ENCODE measurements around the gene ACSS1. TPM values are rescaled to one million over a fixed set of nuclear protein-coding genes. Genes with fewer than 3 reads are reported as not detected.

Gene ACSS1
- total RNA-seq, 1 donor: 1.4 TPM

GRCh38 chr20:25046736-25047666 lies 10.9 kb downstream of the ACSS1 start:
- H3K27me3 ChIP-seq (ENCODE audit: insufficient read depth, low read length): peaks cover 9% of the 10 kb centered on the region
- H3K4me3 ChIP-seq (ENCODE audit: insufficient read depth, low read length): no peak overlapping the region
- DNase-seq (ENCODE audit: insufficient read length, low spot score, missing footprints): no peak
- TF ChIP-seq, protein P1, sequence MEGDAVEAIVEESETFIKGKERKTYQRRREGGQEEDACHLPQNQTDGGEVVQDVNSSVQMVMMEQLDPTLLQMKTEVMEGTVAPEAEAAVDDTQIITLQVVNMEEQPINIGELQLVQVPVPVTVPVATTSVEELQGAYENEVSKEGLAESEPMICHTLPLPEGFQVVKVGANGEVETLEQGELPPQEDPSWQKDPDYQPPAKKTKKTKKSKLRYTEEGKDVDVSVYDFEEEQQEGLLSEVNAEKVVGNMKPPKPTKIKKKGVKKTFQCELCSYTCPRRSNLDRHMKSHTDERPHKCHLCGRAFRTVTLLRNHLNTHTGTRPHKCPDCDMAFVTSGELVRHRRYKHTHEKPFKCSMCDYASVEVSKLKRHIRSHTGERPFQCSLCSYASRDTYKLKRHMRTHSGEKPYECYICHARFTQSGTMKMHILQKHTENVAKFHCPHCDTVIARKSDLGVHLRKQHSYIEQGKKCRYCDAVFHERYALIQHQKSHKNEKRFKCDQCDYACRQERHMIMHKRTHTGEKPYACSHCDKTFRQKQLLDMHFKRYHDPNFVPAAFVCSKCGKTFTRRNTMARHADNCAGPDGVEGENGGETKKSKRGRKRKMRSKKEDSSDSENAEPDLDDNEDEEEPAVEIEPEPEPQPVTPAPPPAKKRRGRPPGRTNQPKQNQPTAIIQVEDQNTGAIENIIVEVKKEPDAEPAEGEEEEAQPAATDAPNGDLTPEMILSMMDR (IDR thresholded peaks at IDR 0.05; ENCODE audit: extremely low read depth, low read depth, low read length): no peak
- H3K9me3 ChIP-seq (ENCODE audit: low read depth, low read length): no peaks in the 10 kb centered on the region
- no peak overlapping the region for H2AFZ ChIP-seq (ENCODE audit: low read length)
- H3K4me1 ChIP-seq (ENCODE audit: insufficient read depth, low read length): peaks cover 3% of the 10 kb centered on the region
- H3K27ac ChIP-seq (ENCODE audit: low read depth, low read length): no peak overlapping the region
- no peaks in the 10 kb centered on the region for H3K36me3 ChIP-seq (ENCODE audit: insufficient read depth, low read length)
- no peaks in the 10 kb centered on the region for H4K20me1 ChIP-seq (ENCODE audit: insufficient read depth, low read length)
- no peaks in the 10 kb centered on the region for H3K79me2 ChIP-seq (ENCODE audit: insufficient read depth, low read length)
- H3K4me2 ChIP-seq (ENCODE audit: insufficient read depth, low read length): no peak overlapping the region

DNA sequence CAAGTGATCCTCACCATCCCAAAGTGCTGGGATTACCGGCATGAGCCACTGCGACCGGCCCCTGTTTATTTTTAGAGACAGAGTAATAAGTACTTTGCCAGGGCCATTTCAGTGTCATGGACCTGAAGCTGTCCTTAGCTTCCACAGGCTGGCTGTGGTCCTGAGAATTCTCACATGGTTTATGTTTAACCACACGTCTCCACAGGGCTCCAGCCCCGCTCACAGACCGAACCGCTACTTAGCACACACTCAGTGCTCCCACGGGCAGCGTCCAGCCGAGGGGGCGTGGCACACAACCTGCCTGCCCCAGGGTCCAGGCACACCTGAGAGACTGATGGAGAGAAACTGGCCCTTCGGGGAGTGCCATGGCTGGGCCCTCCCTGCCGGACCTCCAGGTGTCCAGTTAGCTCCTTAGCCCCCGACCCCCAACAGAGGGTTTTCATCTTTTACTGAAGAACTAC lies 11.7 kb downstream of the ACSS1 start:
- no peak overlapping the region for H3K4me3 ChIP-seq (ENCODE audit: insufficient read depth, low read length)
- H3K9me3 ChIP-seq (ENCODE audit: low read depth, low read length): no peaks in the 10 kb centered on the region
- no peak overlapping the region for H3K27ac ChIP-seq (ENCODE audit: low read depth, low read length)
- no peaks in the 10 kb centered on the region for H3K4me1 ChIP-seq (ENCODE audit: insufficient read depth, low read length)
- no peaks in the 10 kb centered on the region for H4K20me1 ChIP-seq (ENCODE audit: insufficient read depth, low read length)
- peak; percentile 58 for DNase-seq (ENCODE audit: insufficient read length, low spot score, missing footprints)
- H3K36me3 ChIP-seq (ENCODE audit: insufficient read depth, low read length): no peaks in the 10 kb centered on the region
- H3K4me2 ChIP-seq (ENCODE audit: insufficient read depth, low read length): no peak overlapping the region
- H2AFZ ChIP-seq (ENCODE audit: low read length): no peak overlapping the region
- peaks cover 9% of the 10 kb centered on the region for H3K27me3 ChIP-seq (ENCODE audit: insufficient read depth, low read length)
- TF ChIP-seq, protein P1 (IDR thresholded peaks at IDR 0.05; ENCODE audit: extremely low read depth, low read depth, low read length): no peak
- H3K79me2 ChIP-seq (ENCODE audit: insufficient read depth, low read length): no peaks in the 10 kb centered on the region

DNA sequence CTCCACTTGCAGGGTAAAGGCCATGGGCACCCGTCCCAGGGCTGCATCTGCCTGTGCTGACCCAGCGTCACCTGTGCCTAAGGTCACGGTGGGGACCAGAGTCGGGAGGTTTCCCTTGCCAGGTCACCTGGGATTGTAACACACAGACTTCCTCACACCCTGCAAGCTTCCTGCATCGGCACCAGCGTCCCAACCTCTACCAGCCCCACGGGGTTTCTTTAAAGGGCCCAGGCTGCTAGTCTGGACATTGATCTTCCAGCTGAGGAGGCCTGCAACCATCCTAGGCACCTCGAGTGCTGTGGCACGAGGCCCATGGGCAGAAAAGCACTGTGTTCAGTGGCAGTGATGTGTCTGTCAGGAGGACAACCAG lies 12.6 kb downstream of the ACSS1 start:
- Histone ChIP-seq H2AFZ (ENCODE audit: low read length) (no peak overlapping the region), H3K27me3 (ENCODE audit: insufficient read depth, low read length) (peaks cover 9% of the 10 kb centered on the region), H3K4me1 (ENCODE audit: insufficient read depth, low read length) (peaks cover under 1% of the 10 kb centered on the region), H4K20me1 (ENCODE audit: insufficient read depth, low read length) (no peaks in the 10 kb centered on the region), H3K36me3 (ENCODE audit: insufficient read depth, low read length) (no peaks in the 10 kb centered on the region), H3K79me2 (ENCODE audit: insufficient read depth, low read length) (no peaks in the 10 kb centered on the region), H3K9me3 (ENCODE audit: low read depth, low read length) (no peaks in the 10 kb centered on the region), H3K4me2 (ENCODE audit: insufficient read depth, low read length) (no peak overlapping the region), H3K4me3 (ENCODE audit: insufficient read depth, low read length) (no peak overlapping the region), H3K27ac (ENCODE audit: low read depth, low read length) (no peak overlapping the region)
- TF ChIP-seq, protein P1 (IDR thresholded peaks at IDR 0.05; ENCODE audit: extremely low read depth, low read depth, low read length): no peak
- DNase-seq (ENCODE audit: insufficient read length, low spot score, missing footprints): no peak

GRCh38 chr20:25044660-25045342 lies 13.1 kb downstream of the ACSS1 start:
- H4K20me1 ChIP-seq (ENCODE audit: insufficient read depth, low read length): no peaks in the 10 kb centered on the region
- H2AFZ ChIP-seq (ENCODE audit: low read length): no peak overlapping the region
- no peak overlapping the region for H3K4me3 ChIP-seq (ENCODE audit: insufficient read depth, low read length)
- H3K27ac ChIP-seq (ENCODE audit: low read depth, low read length): no peak overlapping the region
- TF ChIP-seq, protein P1 (IDR thresholded peaks at IDR 0.05; ENCODE audit: extremely low read depth, low read depth, low read length): no peak
- H3K36me3 ChIP-seq (ENCODE audit: insufficient read depth, low read length): no peaks in the 10 kb centered on the region
- H3K79me2 ChIP-seq (ENCODE audit: insufficient read depth, low read length): no peaks in the 10 kb centered on the region
- H3K4me2 ChIP-seq (ENCODE audit: insufficient read depth, low read length): no peak overlapping the region
- H3K9me3 ChIP-seq (ENCODE audit: low read depth, low read length): no peaks in the 10 kb centered on the region
- H3K4me1 ChIP-seq (ENCODE audit: insufficient read depth, low read length): peaks cover 6% of the 10 kb centered on the region
- no peak for DNase-seq (ENCODE audit: insufficient read length, low spot score, missing footprints)
- peaks cover 5% of the 10 kb centered on the region for H3K27me3 ChIP-seq (ENCODE audit: insufficient read depth, low read length)
